Fibroblast of villous mesenchyme (primary cell): ENCODE measurements around the gene LDB2. TPM values are rescaled to one million over a fixed set of nuclear protein-coding genes. Genes with fewer than 3 reads are reported as not detected.

Experiments
- DNase-seq: peaks from one replicate; pipeline ENCODE4 v3.0.0-alpha.2; 2010; ENCODE audit warnings: low read depth
- H3K4me3 ChIP-seq: 2 replicates; pipeline ENCODE4 v1.5.1; 2011; ENCODE audit warnings: low read depth, mild to moderate bottlenecking, low read length
- total RNA-seq: library from RNA; depleted of rRNA; stranded (reverse); fragments of >200 nt; gene quantifications from 2 replicates; pipeline ENCODE4 v1.2.3, GENCODE V29; 2012
- TF ChIP-seq, protein P1 (sequence below): IDR thresholded peaks from 2 replicates; pipeline ENCODE4 v1.5.1; 2012; ENCODE audit warnings: low read depth, mild to moderate bottlenecking, low read length; ENCODE audit not compliant: insufficient read depth

LDB2 gene
- total RNA-seq, 1 donor: 19.9 TPM

- DNase-seq: no peak
- TF ChIP-seq, protein P1, sequence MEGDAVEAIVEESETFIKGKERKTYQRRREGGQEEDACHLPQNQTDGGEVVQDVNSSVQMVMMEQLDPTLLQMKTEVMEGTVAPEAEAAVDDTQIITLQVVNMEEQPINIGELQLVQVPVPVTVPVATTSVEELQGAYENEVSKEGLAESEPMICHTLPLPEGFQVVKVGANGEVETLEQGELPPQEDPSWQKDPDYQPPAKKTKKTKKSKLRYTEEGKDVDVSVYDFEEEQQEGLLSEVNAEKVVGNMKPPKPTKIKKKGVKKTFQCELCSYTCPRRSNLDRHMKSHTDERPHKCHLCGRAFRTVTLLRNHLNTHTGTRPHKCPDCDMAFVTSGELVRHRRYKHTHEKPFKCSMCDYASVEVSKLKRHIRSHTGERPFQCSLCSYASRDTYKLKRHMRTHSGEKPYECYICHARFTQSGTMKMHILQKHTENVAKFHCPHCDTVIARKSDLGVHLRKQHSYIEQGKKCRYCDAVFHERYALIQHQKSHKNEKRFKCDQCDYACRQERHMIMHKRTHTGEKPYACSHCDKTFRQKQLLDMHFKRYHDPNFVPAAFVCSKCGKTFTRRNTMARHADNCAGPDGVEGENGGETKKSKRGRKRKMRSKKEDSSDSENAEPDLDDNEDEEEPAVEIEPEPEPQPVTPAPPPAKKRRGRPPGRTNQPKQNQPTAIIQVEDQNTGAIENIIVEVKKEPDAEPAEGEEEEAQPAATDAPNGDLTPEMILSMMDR: no peak
- H3K4me3 ChIP-seq: no peak overlapping the region
Measured at GRCh38 chr4:16859031-16859430, 39.4 kb downstream of the LDB2 start.

- no peak overlapping the region for H3K4me3 ChIP-seq
- DNase-seq: peak; percentile 42
- TF ChIP-seq, protein P1: no peak
Measured at GRCh38 chr4:16858275-16858752, 40.1 kb downstream of the LDB2 start.

DNA sequence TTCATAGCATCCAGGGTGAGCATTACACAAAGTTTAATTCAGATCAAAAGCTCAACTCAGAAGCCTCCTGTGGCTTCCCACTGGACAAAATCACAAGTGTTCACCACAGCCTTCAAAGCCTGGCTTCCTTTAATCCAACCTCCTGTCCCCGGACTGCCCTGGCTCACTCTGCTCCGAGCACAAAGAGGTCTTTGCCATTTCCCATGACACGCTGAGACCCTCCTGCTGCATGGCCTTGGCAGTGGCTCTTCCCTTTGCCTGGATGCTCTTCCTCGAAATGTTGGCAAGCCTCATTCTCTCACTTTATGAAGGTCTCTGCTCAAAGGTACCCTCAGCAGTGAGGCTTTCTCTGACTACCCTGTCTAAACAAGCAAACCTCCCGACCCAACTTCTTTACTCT, 41.0 kb downstream of the LDB2 start:
- H3K4me3 ChIP-seq: no peak overlapping the region
- TF ChIP-seq, protein P1: no peak
- no peak for DNase-seq

DNA sequence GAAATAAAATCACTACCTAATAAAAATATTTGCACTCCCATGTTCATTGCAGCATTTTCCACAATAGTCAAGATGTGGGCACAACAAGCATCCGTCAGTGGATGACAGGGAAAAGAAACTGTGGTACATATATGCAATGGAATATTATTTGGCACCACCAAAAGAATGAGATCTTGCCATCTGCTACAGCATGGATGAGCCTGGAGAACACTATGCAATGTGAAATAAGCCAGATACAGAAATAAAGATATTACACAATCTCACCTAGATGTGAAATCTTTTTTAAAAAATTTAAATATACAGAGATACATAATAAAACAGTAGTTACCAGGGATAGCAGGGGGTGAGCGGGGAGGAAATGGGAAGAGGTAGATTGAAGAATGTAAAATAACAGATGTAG, 44.8 kb downstream of the LDB2 start:
- H3K4me3 ChIP-seq: no peak overlapping the region
- TF ChIP-seq, protein P1: no peak
- peak; percentile 6 for DNase-seq

GRCh38 chr4:16852644-16853043, 45.8 kb downstream of the LDB2 start:
- H3K4me3 ChIP-seq: no peak overlapping the region
- TF ChIP-seq, protein P1: no peak
- DNase-seq: no peak

GRCh38 chr4:16852228-16852627, 46.2 kb downstream of the LDB2 start:
- TF ChIP-seq, protein P1: no peak
- DNase-seq: no peak
- no peak overlapping the region for H3K4me3 ChIP-seq

GRCh38 chr4:16846540-16847117, 51.8 kb downstream of the LDB2 start:
- no peak for DNase-seq
- TF ChIP-seq, protein P1: no peak

More at GRCh38 chr4:16846540-16847117, 51.8 kb downstream of the LDB2 start:
- no peak overlapping the region for H3K4me3 ChIP-seq
